GM10847 (cell line): ENCODE data around the gene LDB2.

Source experiments
- POLR2A ChIP-seq: IDR thresholded peaks from 2 replicates; pipeline ENCODE4 v1.6.1; 2011; ENCODE audit not compliant: insufficient read length; ENCODE audit errors: extremely low read depth

LDB2 gene

GRCh38 chr4:16807355-16807754 is 91.1 kb downstream of the LDB2 start:
- no peak for TF ChIP-seq POLR2A

- no peak for TF ChIP-seq POLR2A
These were observed 93.9 kb downstream of the LDB2 start for GRCh38 chr4:16804581-16804980.

- TF ChIP-seq POLR2A, result no peak
These were observed 96.4 kb downstream of the LDB2 start for GRCh38 chr4:16802044-16802443.

- TF ChIP-seq POLR2A, result no peak
These were observed 97.1 kb downstream of the LDB2 start for GRCh38 chr4:16801356-16801755.

DNA sequence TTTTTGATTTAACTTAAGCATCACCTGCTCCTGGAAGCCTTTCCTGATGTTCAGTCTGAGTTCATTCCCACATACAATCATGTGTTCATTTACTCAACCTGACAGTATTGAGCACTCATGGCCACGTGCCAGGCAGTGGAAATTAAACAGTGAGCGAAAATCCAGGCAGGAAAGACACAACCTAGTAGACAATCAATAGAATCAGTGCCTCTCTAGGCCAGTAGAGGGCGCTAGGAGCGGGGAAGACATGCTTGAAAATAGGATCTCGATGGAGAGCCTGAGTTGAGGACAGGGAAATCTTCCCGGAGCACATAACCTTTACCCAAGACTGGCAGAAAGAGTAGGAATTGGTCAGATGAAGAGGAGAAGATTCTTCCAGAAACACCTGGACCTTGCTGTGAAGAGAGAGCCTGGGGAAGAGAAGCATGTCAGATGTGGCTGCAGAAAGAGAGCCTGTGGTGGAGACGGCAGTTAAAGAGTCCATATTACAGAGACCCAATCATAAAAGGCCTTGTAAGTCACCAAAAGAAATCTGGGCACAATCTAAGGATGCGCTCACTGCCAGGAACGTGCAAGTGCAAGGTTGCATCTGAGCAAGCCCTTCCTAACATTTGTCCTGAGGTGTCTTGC is 103.5 kb downstream of the LDB2 start:
- no peak for TF ChIP-seq POLR2A

- no peak for TF ChIP-seq POLR2A
These were observed 107.0 kb downstream of the LDB2 start for GRCh38 chr4:16791460-16791859.

DNA sequence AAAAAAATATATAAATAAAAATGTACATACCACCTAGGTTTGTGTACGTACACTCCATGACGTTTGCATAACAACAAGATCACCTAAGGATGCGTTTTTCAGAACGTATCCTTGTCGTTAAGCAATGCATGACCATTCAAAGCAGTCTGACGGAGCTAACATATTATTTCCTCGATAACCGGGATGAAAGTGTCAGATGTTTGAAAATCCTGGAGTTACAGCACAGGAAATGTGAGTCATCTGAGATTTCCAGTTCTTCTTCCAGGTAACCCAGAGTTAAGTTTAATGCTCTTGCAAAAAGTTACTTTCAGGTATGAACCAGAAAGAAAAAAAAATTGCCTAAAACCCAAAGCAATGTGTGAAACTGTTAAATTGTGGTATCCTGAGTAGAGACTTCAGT is 107.9 kb downstream of the LDB2 start:
- no peak for TF ChIP-seq POLR2A

DNA sequence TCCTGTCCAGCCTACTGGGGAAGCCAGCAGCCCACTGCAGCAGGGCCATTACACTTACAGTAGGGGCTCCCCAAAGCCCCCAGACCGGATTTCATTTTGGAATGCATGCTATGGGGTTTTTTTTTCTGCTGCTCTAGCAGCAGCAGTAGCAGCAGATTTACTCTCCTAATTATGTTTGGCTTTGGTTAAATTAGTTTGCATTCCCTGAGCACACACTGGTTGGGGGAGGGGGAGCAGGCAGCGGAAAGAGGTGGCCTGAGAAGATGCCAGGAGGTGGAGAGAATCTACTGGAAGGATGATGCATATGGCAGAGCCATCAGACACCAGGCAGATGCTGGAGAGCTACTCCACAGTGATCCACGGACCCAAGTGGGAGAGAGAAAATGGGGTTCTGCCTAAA is 109.6 kb downstream of the LDB2 start:
- no peak for TF ChIP-seq POLR2A

DNA sequence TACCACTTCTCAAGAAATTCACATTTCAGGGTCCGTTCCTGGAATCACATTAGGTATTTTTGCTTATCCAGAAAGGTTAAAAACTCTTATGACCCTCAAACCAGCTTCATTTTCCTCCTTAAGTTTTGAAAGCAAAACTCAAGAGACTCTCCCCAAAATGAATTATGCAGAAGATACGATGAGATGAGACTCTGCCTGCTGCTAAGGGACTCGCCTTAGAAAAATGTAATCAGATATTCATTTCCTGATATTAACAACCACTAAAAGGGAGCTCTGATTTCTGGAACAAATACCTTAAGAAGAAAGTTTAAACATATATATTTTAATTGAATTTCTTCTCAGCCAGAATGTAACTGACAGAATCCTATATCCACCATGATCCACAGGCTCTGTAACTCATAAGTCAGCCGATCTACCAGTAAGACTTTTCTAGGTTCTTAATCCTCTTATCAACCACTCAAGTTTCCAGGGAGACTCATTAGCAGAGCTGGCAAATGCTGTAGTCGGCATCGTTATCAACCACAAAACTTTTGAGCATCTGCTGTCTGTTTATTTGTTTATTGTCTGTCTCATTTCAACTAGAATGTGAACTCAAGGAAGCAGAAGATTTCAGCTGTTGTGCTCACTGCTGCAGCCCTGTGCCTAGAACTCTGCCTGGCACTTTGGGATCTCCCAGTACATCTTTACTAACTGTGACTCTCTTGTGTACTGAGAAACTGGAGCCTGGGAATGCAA is 112.5 kb downstream of the LDB2 start:
- TF ChIP-seq POLR2A, result no peak

GRCh38 chr4:16783119-16783518 is 115.3 kb downstream of the LDB2 start:
- no peak for TF ChIP-seq POLR2A

GRCh38 chr4:16779028-16779675 is 119.3 kb downstream of the LDB2 start:
- no peak for TF ChIP-seq POLR2A

GRCh38 chr4:16777726-16778125 is 120.7 kb downstream of the LDB2 start:
- no peak for TF ChIP-seq POLR2A

DNA sequence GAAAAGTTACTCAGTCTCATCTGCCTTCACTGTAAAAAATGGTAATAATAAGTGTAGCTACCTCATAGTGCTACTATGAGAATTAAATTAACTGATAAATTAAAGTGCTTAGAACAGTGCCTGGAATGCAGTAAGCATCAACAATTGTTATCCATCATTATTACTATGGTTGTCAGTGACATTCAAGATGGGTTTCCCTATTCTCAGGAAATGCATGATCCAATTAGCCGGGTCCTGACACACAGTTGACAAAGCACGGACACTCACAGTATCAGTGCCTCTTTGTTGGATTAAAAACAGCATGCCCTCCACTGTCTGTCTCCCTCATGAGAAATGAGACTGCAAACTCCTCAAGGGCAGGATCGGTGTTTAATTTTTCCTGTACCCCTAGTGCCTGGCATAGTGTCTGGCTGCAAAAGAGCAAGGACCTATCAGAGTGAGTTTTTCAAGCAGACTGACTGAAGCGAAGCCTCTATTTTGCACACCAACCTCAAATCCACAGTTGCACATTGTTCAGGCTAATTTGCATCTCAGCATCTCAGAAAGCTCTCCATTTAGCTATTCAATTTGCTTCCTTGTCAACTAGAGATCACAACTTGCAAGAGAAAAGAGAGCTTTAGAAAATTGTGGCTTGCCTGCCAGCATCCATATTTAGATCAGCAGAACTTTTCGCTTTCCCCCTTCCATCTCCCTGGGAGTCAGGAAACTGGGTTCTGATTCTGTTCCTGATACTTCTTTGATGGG is 122.9 kb downstream of the LDB2 start:
- no peak for TF ChIP-seq POLR2A

- TF ChIP-seq POLR2A, result no peak
These were observed 126.0 kb downstream of the LDB2 start for GRCh38 chr4:16772366-16772850.

DNA sequence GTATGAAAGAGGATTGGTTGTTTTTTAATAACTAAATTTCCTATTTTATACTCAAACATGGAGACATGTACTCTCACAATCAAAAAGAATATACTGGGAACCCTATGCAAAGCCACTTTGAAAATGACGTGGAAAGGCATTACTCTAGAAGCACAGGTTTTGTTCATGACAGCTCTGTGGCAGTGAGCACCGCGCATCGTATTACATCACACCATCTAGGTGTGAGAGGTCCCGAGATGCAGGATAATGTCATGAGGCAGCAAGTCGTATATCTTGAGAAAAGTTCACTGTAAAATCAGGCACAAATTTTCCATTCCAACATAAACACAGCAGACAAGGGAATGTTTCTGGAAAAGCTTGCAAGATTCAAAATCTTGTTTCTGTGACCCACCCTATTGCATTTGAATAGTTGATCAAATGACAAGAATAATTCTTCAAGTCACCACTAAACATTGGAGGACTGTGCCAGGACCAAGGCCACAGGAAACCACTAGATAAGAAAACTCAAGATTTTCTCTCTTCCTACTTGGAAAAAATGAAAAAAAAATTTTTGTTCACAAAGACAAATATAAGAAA is 127.6 kb downstream of the LDB2 start:
- no peak for TF ChIP-seq POLR2A

- TF ChIP-seq POLR2A, result no peak
These were observed 130.6 kb downstream of the LDB2 start for GRCh38 chr4:16767861-16768260.

GRCh38 chr4:16767251-16767650 is 131.2 kb downstream of the LDB2 start:
- TF ChIP-seq POLR2A, result no peak
